Measurements from ENCODE around the gene CCDC117. TPM values are rescaled to one million over a fixed set of nuclear protein-coding genes. Genes with fewer than 3 reads are reported as not detected.
"Not testable (repeated sequence)": the region's sequence is repeated elsewhere in the genome, so short reads cannot be mapped to it uniquely, and the experiment has no call there.

Gene CCDC117
- total RNA-seq, 1 experiment from 2014 or later, result 18.1 TPM

DNA sequence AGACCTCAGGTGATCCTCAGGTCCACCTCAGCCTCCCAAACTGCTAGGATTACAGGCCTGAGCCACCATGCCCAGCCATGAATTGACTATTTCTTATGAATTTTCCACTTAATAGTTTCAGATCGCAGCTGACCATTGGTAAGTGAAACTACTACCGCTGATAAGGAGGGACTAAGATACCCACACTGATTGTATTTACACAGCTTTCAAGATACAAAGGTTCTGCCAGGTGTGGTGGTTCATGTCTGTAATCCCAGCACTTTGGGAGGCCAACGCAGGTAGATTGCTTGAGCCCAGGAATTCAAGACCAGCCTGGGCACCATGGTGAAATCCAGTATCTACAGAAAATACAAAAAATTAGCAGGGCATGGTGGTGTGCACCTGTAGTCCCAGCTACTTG lies 34.8 kb upstream of the CCDC117 start:
- H3K27me3 ChIP-seq (ENCODE audit: control insufficient read depth, insufficient read depth, low read length), result no peaks in the 10 kb centered on the region
- DNase-seq (ENCODE audit: low read depth, low spot score) (no peak), ATAC-seq (no peak)
- peaks cover 5% of the 10 kb centered on the region; the same call in 1 of the 2 replicates for H3K4me1 ChIP-seq (ENCODE audit: control insufficient read depth, insufficient read depth, low read length)
- H3K36me3 ChIP-seq (ENCODE audit: control insufficient read depth, insufficient read depth, low read length), result no peaks in the 10 kb centered on the region; the same call in none of the 2 replicates
- no peaks in the 10 kb centered on the region for H3K9me3 ChIP-seq (ENCODE audit: control insufficient read depth, insufficient read depth, low read depth, low read length)
- TF ChIP-seq, protein P1, sequence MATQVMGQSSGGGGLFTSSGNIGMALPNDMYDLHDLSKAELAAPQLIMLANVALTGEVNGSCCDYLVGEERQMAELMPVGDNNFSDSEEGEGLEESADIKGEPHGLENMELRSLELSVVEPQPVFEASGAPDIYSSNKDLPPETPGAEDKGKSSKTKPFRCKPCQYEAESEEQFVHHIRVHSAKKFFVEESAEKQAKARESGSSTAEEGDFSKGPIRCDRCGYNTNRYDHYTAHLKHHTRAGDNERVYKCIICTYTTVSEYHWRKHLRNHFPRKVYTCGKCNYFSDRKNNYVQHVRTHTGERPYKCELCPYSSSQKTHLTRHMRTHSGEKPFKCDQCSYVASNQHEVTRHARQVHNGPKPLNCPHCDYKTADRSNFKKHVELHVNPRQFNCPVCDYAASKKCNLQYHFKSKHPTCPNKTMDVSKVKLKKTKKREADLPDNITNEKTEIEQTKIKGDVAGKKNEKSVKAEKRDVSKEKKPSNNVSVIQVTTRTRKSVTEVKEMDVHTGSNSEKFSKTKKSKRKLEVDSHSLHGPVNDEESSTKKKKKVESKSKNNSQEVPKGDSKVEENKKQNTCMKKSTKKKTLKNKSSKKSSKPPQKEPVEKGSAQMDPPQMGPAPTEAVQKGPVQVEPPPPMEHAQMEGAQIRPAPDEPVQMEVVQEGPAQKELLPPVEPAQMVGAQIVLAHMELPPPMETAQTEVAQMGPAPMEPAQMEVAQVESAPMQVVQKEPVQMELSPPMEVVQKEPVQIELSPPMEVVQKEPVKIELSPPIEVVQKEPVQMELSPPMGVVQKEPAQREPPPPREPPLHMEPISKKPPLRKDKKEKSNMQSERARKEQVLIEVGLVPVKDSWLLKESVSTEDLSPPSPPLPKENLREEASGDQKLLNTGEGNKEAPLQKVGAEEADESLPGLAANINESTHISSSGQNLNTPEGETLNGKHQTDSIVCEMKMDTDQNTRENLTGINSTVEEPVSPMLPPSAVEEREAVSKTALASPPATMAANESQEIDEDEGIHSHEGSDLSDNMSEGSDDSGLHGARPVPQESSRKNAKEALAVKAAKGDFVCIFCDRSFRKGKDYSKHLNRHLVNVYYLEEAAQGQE (IDR thresholded peaks at IDR 0.05; ENCODE audit: insufficient read depth in 1 of 2, low read depth in 2 of 2, low read length in 1 of 2), result no peak
- TF ChIP-seq, protein P2, sequence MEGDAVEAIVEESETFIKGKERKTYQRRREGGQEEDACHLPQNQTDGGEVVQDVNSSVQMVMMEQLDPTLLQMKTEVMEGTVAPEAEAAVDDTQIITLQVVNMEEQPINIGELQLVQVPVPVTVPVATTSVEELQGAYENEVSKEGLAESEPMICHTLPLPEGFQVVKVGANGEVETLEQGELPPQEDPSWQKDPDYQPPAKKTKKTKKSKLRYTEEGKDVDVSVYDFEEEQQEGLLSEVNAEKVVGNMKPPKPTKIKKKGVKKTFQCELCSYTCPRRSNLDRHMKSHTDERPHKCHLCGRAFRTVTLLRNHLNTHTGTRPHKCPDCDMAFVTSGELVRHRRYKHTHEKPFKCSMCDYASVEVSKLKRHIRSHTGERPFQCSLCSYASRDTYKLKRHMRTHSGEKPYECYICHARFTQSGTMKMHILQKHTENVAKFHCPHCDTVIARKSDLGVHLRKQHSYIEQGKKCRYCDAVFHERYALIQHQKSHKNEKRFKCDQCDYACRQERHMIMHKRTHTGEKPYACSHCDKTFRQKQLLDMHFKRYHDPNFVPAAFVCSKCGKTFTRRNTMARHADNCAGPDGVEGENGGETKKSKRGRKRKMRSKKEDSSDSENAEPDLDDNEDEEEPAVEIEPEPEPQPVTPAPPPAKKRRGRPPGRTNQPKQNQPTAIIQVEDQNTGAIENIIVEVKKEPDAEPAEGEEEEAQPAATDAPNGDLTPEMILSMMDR (IDR thresholded peaks at IDR 0.05), result no peak
- TF ChIP-seq SIN3A (IDR thresholded peaks at IDR 0.05; ENCODE audit: borderline replicate concordance, insufficient read depth, low read depth, low read length), result no peak
- no peak for TF ChIP-seq POLR2AphosphoS5 (IDR thresholded peaks at IDR 0.05; ENCODE audit: low read depth, low read length)
- TF ChIP-seq TCF7L2 (IDR thresholded peaks at IDR 0.05; ENCODE audit: low read depth, low read length), result no peak
- ChIA-PET CTCF (no interaction called here), POLR2A (no interaction called here)
- in situ Hi-C loops (cut with HindIII; ENCODE audit: low pct_unique_long_range_greater_than_20kb, low sequenced_read_pairs), result no loop called here
- intact Hi-C loops (cut with micrococcal nuclease; ENCODE audit: unreplicated experiment), result no loop called here
- H3K27ac ChIP-seq (ENCODE audit: low read length), result no peak overlapping the region
- no TSS peak for BruUV-seq (replicated peaks)
- H3K4me3 ChIP-seq (ENCODE audit: low read depth in 2 of 2, low read length in 2 of 2), result no peak overlapping the region

DNA sequence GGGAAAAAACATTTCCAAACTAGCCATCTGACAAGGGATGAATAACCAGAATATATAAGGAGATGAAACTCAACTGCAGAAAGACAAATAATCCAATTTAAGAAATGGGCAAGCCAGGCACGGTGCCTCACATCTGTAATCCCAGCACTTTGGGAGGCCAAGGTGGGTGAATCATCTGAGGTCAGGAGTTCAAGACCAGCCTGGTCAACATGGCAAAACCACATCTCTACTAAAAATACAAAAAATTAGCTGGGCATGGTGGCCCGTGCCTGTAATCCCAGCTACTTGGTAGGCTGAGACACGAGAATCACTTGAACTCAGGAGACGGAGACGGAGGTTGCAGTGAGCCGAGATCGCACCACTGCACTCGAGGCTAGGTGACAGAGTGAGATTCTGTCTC lies 33.6 kb upstream of the CCDC117 start:
- ATAC-seq; BruUV-seq (replicated peaks); in situ Hi-C loops (cut with HindIII; ENCODE audit: low pct_unique_long_range_greater_than_20kb, low sequenced_read_pairs); H3K9me3 ChIP-seq (ENCODE audit: control insufficient read depth, insufficient read depth, low read depth, low read length); H3K4me1 ChIP-seq (ENCODE audit: control insufficient read depth, insufficient read depth, low read length); H3K36me3 ChIP-seq (ENCODE audit: control insufficient read depth, insufficient read depth, low read length); H3K4me3 ChIP-seq (ENCODE audit: low read depth in 2 of 2, low read length in 2 of 2); intact Hi-C loops (cut with micrococcal nuclease; ENCODE audit: unreplicated experiment); POLR2A ChIA-PET; H3K27me3 ChIP-seq (ENCODE audit: control insufficient read depth, insufficient read depth, low read length); DNase-seq (ENCODE audit: low read depth, low spot score); CTCF ChIA-PET; H3K27ac ChIP-seq (ENCODE audit: low read length): not testable (repeated sequence)

DNA sequence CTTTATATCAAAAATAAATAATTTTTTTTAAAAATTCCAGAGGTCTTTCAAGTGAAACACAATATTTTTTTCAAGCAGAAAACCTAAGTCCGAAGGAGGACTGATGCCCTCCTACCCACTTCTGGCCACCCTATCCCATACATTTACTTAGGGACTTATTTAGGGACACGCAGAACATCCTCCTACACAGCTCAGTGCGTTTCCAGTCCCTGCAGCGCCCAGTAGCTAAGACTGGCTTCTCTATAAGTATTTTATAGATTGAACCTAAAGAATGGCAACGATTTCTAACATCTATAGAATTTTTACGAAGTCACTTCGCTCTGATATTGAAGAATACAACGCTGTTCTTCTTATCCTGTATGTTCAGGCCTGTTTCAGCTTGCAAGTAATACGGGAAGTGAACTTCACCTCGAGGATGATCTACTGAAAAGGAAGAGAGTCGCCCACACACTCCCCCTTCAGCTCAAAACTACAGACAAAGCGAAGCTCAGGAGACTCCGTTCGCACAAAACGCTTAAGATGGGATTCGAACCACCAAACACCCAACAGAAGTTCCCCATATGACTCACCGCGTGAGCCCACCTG lies 31.2 kb upstream of the CCDC117 start:
- BruUV-seq (replicated peaks), result TSS peak; percentile 90
- CTCF ChIA-PET, result interaction anchor here (0.5 kb wide), 1 partner anchor 39 kb away, joined by 4 read pairs; no protein-coding TSS in a partner anchor

More for the DNA sequence above, 31.2 kb upstream of the CCDC117 start:
- no peak for DNase-seq (ENCODE audit: low read depth, low spot score)
- peaks cover 4% of the 10 kb centered on the region for H3K36me3 ChIP-seq (ENCODE audit: control insufficient read depth, insufficient read depth, low read length)
- intact Hi-C loops (cut with micrococcal nuclease; ENCODE audit: unreplicated experiment), result no loop called here
- TF ChIP-seq, protein P1 (IDR thresholded peaks at IDR 0.05; ENCODE audit: insufficient read depth in 1 of 2, low read depth in 2 of 2, low read length in 1 of 2), result no peak
- TF ChIP-seq SIN3A (IDR thresholded peaks at IDR 0.05; ENCODE audit: borderline replicate concordance, insufficient read depth, low read depth, low read length), result 0 out of 2 replicates have a peak, but pooled peaks have one; percentile 51
- peak overlapping the region; percentile 90 for H3K27ac ChIP-seq (ENCODE audit: low read length)
- POLR2A ChIA-PET, result no interaction called here
- peak overlapping the region; percentile 79 to 91 for H3K4me3 ChIP-seq (ENCODE audit: low read depth in 2 of 2, low read length in 2 of 2)
- no peaks in the 10 kb centered on the region for H3K9me3 ChIP-seq (ENCODE audit: control insufficient read depth, insufficient read depth, low read depth, low read length)
- peaks cover 8% of the 10 kb centered on the region for H3K4me1 ChIP-seq (ENCODE audit: control insufficient read depth, insufficient read depth, low read length)
- ATAC-seq, result no peak
- in situ Hi-C loops (cut with HindIII; ENCODE audit: low pct_unique_long_range_greater_than_20kb, low sequenced_read_pairs), result no loop called here
- H3K27me3 ChIP-seq (ENCODE audit: control insufficient read depth, insufficient read depth, low read length), result no peaks in the 10 kb centered on the region

Measured in Panc1 (cell line).